ENCODE measurements around the gene FEZF1. TPM values are rescaled to one million over a fixed set of nuclear protein-coding genes. Genes with fewer than 3 reads are reported as not detected.

The FEZF1 gene
- total RNA-seq, 1 donor from 2014 or later = 12.7 TPM

DNA sequence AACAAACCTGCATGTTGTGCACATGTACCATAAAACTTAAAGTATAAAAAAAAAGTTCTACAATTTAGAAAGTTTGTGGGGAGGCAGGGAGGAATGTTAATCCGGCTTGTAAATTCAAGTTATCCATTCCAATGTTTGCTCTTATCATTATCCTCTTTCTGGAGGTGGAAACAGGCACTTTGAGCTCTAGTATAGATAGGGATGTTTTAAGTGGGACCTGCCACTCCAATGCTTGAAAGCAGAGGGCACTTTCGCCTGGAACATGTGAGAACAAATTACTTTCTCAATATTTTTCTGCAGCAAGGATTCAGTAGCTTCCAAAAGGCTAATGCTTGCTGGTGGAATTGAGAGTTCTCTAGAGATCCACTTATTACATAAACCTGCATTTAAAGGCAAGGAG, 45.6 kb downstream of the FEZF1 start:
- H3K36me3 Mint-ChIP-seq (ENCODE audit: unreplicated experiment) = peaks cover under 1% of the 10 kb centered on the region
- H3K4me1 Mint-ChIP-seq (ENCODE audit: low read depth, unreplicated experiment) = peaks cover 41% of the 10 kb centered on the region
- TF ChIP-seq, protein P1, sequence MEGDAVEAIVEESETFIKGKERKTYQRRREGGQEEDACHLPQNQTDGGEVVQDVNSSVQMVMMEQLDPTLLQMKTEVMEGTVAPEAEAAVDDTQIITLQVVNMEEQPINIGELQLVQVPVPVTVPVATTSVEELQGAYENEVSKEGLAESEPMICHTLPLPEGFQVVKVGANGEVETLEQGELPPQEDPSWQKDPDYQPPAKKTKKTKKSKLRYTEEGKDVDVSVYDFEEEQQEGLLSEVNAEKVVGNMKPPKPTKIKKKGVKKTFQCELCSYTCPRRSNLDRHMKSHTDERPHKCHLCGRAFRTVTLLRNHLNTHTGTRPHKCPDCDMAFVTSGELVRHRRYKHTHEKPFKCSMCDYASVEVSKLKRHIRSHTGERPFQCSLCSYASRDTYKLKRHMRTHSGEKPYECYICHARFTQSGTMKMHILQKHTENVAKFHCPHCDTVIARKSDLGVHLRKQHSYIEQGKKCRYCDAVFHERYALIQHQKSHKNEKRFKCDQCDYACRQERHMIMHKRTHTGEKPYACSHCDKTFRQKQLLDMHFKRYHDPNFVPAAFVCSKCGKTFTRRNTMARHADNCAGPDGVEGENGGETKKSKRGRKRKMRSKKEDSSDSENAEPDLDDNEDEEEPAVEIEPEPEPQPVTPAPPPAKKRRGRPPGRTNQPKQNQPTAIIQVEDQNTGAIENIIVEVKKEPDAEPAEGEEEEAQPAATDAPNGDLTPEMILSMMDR (IDR thresholded peaks at IDR 0.05; ENCODE audit: partially characterized antibody, unreplicated experiment) = no peak
- peaks cover 4% of the 10 kb centered on the region for H3K27me3 Mint-ChIP-seq (ENCODE audit: unreplicated experiment)
- H3K27ac Mint-ChIP-seq (ENCODE audit: unreplicated experiment) = no peak overlapping the region
- peaks cover 4% of the 10 kb centered on the region for H3K9me3 Mint-ChIP-seq (ENCODE audit: unreplicated experiment)
- H3K4me3 Mint-ChIP-seq (ENCODE audit: unreplicated experiment) = no peak overlapping the region
- DNase-seq = no peak

DNA sequence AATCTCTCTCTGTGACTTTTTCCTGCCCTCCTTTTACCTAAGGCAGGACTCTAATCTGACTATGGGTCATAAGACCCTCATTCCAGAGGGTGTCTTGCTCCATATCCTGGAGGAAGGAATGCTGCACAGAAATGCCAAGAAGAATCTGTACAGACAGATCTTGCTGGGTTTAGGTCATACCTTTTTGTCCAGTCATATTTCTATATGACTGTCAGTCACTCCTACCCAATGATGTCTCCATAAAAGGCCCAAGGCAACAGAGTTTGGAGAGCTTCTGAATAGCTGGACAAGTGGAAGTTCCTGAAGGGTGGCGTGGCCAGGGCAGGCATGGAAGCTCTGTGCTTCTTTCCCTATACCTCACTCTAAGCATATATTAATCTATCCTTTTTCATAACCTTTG, 47.5 kb downstream of the FEZF1 start:
- Mint-ChIP-seq H3K4me1 (ENCODE audit: low read depth, unreplicated experiment) (peaks cover 32% of the 10 kb centered on the region), H3K27me3 (ENCODE audit: unreplicated experiment) (peaks cover under 1% of the 10 kb centered on the region), H3K9me3 (ENCODE audit: unreplicated experiment) (no peaks in the 10 kb centered on the region), H3K4me3 (ENCODE audit: unreplicated experiment) (no peak overlapping the region), H3K36me3 (ENCODE audit: unreplicated experiment) (no peaks in the 10 kb centered on the region), H3K27ac (ENCODE audit: unreplicated experiment) (no peak overlapping the region)
- DNase-seq = no peak
- TF ChIP-seq, protein P1 (IDR thresholded peaks at IDR 0.05; ENCODE audit: partially characterized antibody, unreplicated experiment) = no peak

DNA sequence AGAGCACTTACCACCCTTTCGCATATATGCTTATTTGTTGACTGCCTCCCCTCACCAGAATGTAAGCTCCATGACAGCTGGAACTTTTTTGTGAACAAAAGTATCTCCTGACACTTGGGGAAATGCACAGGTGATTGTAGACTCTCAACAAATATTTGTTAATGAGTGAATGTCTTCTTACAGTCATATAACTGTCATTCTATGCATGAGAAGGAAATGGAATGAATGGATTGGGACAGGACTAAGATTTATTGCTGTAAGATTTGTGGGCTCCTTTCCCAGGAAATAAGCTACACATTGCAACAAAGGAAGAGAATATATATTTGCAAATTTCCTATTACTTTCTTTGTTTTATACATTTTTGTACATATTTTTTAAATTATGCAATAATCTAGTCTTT, 48.5 kb downstream of the FEZF1 start:
- H3K9me3 Mint-ChIP-seq (ENCODE audit: unreplicated experiment) = no peaks in the 10 kb centered on the region
- no peak for DNase-seq

DNA sequence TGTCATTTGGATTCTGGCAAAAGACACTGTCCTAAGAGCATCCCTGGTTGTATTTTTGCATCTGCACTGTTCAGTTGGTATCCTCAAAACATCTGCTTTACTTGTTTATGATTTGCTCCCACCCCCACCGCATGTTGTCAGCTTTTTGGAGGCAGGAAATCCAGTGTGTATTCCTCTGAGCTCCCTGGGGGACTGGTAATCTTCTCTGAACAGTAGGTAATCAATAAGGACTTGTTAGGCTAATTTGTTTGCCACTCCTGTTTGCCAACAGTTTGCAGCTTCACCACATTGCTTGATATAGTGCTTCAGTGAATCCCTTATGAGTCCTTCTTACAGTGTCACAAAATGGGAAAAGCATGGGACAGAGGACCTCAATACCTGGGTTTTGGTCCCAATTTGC, 49.1 kb downstream of the FEZF1 start:
- peak overlapping the region; percentile 26 for H3K4me3 Mint-ChIP-seq (ENCODE audit: unreplicated experiment)
- H3K27ac Mint-ChIP-seq (ENCODE audit: unreplicated experiment) = no peak overlapping the region
- peaks cover 26% of the 10 kb centered on the region for H3K4me1 Mint-ChIP-seq (ENCODE audit: low read depth, unreplicated experiment)
- TF ChIP-seq, protein P1 (IDR thresholded peaks at IDR 0.05; ENCODE audit: partially characterized antibody, unreplicated experiment) = no peak
- no peaks in the 10 kb centered on the region for H3K9me3 Mint-ChIP-seq (ENCODE audit: unreplicated experiment)
- DNase-seq = peak; percentile 16
- H3K36me3 Mint-ChIP-seq (ENCODE audit: unreplicated experiment) = no peaks in the 10 kb centered on the region
- no peaks in the 10 kb centered on the region for H3K27me3 Mint-ChIP-seq (ENCODE audit: unreplicated experiment)

More for the DNA sequence above, 48.5 kb downstream of the FEZF1 start:
- Mint-ChIP-seq H3K27me3 (ENCODE audit: unreplicated experiment) (no peaks in the 10 kb centered on the region), H3K36me3 (ENCODE audit: unreplicated experiment) (no peaks in the 10 kb centered on the region), H3K27ac (ENCODE audit: unreplicated experiment) (no peak overlapping the region), H3K4me1 (ENCODE audit: low read depth, unreplicated experiment) (peaks cover 26% of the 10 kb centered on the region), H3K4me3 (ENCODE audit: unreplicated experiment) (peak overlapping the region; percentile 7)
- TF ChIP-seq, protein P1 (IDR thresholded peaks at IDR 0.05; ENCODE audit: partially characterized antibody, unreplicated experiment) = no peak

Other genes with a start within 250 kb of the FEZF1 start
- gene AASS, start 160.5 kb downstream of the FEZF1 start, total RNA-seq (ENCODE audit: unreplicated experiment) = 37.0 TPM

Data from glutamatergic neuron (in vitro differentiated cells).